HG03460 (cell line): Measurements from ENCODE around the gene SVIL.
"Not testable (repeated sequence)": the region's sequence is repeated elsewhere in the genome, so short reads cannot be mapped to it uniquely, and the experiment has no call there.

Source experiments
- ATAC-seq: cut with Tn5 transposase; IDR thresholded peaks from one replicate; pipeline ENCODE4 v1.9.1; 2021; ENCODE audit not compliant: unreplicated experiment

Gene SVIL

DNA sequence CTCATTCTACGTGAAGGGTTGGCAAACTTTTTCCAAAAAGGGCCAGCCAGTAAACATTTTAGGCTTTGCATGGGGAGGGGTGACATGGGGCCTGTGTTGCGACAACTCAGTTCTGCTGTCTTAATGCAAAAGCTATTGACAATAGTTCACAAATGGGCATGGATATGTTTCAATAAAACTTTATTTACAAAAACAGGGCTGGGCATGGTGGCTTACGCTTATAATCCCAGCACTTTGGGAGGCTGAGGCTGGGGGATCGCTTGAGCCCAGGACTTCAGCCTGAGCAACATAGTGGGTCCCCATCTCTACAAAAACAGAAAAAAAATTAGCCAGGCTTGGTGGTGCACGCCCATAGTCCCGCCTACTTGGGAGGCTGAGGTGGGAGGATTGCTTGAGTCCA lies 141.1 kb downstream of the SVIL start:
- ATAC-seq: no peak

DNA sequence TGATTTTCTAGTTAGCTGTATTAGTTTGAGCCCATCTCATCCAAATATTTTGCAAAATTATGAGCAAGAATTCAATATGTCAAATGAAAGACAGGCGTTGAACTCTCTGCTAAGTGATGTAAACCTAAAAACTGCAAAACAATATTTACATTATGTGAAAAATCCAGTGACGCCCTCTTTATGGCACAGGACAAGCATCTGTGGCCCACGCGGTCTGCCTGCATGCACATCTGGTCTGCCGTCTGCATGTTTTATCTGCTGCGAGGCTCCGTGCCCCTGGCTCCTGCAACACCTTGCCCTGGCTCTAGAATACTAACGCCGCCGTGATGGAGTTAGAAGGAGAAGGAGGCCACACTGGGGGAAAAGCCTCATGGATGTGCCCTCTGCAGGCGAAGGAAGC lies 142.0 kb downstream of the SVIL start:
- ATAC-seq: no peak

DNA sequence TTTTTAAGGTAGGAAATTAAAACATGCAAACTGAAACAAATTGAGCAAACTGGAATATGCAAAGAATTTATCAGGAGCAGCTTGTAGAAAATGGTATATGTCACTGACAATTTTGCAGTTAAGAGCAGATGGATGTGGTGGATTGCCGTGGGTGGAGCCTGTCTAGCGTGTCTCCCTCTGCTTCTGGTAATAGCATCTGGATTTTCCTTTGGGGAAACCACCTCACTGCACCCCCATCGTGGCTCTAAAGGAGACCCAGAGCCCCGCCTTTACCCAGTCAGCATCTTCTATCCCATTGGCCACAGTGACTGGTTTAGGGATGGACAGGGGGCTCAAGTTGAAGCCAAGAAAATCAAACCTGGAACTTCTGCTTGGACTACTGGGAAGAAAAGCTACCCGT lies 142.9 kb downstream of the SVIL start:
- no peak for ATAC-seq

DNA sequence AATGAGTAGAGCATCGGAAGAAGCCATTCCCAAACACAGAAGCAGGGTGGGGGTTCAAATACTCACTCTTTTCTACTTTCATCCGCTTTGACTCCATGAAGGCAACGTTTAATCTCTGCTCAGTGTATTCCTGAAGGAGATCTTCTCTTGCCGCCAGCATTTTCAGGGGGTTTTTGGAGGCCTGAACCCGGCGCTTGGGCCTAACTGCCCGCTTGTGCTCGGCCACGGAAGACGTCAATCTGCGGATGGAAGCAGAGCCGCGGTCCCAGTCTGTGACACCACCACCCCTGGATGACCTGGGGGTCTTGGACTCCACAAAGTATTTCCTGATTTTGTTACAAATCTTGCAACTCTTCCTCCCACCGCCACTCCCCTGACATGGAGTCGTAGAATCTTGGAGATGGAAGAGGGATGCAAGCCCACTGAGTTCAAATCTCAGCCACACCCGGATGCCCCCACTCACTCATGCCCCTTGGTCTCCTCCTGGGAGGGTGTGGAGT lies 143.9 kb downstream of the SVIL start:
- not testable (repeated sequence) for ATAC-seq

DNA sequence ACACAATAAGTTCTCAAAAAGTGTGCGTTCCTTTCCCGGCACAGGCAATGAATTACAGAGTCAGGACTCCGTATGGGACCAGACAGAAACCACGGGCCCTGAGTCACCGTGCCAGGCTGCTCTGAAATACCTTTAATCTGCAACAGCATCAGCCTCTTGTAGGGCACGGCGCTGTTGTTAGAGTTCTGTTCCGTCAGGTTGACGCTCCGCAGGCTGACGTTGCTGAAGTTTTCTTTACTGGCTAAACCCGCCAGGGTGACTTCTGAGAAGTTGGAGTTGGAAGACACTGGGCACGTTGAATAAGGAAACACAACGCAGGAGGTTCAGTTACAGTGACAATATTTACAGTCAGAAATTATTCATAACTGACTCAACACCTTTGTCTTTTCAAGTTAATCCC lies 146.3 kb downstream of the SVIL start:
- not testable (repeated sequence) for ATAC-seq

DNA sequence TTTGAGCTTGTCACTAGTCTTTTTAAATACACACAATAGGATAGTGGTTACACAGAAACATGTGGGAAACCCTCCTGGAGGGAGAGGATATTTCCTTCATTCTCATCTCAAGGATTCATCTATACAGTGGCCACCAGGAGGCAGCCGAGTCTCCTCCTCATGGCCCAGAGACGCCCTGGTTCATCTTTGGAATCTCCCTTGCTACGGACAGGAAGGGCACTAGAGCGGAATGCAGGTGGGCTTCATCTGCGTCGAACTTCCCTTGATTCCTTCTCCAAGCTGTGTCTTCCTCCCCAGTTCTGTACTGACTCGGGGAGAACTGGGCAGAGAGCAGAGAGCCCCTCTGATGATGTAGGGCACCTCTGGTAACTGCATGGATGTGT lies 146.9 kb downstream of the SVIL start:
- ATAC-seq: not testable (repeated sequence)

DNA sequence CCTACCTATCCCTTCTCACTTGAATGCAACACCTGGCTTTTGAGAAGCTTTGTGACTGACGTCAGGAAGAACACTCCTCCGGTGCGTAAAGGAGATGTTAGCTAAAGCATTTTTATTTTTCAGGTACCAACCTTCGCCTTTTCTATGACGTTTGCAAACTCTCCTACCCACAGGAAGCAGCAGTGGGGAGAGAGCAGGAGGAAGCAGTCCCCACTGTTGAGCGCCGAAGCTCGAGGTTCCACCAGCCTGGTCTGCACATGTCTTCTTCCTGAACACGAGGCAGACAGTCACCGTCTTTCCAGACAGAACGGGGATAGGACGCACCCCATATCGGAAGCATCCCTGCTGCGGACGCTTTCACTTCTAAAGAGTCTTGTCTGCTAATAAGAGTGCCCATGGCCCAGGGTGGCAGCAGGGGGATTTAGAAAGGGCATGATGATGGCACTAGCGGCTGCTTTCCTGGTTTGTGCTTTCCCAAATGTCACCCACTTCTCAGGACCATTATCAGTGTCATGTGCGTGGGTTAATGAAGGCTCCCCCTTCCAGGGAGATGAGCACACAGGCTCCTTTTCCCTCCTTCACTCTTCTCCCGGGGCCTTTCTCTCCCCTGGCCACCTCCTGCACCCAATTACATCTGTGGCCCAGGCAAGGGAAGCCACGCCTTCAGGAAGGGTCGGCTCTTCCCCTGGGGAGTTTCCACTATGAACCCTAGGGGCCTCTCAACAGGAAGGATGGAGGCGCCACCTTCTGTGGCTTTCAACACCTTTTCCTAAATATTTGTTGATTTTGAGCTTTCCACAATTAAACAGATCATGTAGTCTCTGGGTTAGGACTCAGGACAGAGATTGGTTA lies 147.5 kb downstream of the SVIL start:
- not testable (repeated sequence) for ATAC-seq

DNA sequence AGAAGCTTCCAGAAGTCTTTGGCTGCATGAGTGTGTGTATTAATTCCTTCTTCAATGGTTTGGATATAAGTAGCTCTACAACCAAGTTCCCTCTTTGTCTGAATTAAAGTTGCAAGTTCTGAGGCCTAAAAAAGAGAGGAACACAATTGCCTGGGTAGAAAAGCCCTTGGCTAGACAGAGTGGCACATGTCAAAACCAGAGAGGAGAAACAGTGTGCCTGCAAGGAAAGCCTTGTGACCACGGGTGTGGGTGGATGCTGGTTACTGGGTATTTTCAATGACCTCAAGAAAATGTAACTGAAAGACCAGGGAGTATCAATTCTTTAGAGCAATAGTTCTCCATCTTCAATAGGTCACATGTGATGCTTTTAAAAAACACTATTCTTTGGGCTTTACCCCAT lies 148.3 kb downstream of the SVIL start:
- no peak for ATAC-seq

DNA sequence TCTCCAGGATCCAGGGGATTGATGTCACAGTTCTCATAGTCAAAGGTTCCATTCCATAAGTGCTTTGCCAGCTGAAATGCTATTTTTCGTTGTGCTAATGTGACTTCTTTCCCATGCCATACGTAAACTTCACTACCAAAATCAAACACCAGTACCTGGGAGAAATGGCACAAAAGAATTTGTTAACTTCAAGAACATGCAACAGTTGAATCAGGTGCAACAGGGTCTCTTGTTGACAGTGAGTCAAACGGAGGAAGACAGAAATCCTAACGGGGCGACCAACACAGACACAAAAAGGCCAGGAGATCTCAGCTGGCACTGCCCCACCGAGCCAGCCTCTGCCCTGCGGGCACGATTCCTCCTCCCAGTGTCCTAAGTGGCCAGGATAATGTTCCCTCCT lies 150.1 kb downstream of the SVIL start:
- ATAC-seq: not testable (repeated sequence)

DNA sequence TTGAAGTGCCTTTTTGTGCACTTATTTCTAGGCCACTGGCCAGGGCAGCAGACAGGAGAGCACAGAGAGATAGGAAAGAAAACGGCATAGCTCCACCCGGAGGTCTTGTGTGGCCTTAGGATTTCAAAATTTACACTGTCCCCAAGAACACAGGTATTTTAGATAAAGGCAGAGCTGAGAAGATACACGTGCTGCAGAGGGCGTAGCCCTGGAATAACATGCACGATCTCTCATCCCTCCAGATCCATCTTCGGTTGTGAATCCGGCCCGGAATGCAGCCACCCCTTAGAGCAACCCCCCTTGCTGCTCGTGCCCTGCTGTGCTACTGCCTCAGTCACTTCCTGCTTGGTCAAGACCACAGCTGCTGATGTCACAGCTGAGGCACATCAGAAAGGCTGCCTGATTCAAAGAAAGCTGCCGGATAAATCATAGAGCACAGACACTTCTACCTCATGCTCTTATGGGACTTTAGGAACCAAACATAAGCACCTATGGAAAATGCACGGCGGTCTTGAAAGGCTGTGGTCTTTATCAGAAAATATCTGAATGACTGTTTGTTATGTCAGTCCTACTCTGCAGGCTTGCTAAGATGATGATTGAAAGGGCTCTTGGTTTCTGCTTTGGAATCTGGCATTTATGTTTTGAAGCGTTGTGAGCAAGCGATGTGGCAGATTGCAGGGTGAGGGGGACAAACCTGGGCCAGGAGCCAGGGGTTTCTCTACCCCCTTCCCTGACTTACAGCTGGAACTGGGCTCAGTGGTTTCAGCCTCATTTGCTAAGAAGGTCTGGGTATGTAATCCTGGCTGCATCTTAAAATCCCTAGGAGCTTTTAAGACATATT lies 152.0 kb downstream of the SVIL start:
- peak; percentile 54 for ATAC-seq

DNA sequence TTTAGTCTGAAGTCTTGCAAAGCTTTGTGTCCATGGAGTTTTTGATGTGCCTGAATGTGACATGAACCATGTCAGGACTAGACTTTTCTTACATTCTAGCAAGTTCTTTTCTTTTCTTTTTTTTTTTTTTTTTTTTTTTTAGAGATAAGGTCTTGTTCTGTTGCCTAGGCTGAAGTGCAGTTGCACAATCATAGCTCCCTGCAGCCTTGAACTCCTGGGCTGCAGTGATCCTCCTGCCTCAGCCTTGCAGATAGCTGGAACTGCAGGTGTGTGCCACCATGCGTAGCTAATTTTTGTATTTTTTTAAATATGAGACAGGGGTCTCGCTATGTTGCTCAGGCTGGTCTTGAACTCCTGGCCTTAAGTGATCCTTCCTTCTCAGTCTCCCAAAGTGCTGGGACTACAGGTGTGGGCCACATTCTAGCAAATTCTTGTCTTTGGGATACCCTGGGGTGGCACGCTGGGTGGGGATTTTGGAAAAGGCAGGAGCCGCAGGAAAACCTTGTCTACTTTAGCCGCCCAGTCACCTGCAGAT lies 152.8 kb downstream of the SVIL start:
- no peak for ATAC-seq

DNA sequence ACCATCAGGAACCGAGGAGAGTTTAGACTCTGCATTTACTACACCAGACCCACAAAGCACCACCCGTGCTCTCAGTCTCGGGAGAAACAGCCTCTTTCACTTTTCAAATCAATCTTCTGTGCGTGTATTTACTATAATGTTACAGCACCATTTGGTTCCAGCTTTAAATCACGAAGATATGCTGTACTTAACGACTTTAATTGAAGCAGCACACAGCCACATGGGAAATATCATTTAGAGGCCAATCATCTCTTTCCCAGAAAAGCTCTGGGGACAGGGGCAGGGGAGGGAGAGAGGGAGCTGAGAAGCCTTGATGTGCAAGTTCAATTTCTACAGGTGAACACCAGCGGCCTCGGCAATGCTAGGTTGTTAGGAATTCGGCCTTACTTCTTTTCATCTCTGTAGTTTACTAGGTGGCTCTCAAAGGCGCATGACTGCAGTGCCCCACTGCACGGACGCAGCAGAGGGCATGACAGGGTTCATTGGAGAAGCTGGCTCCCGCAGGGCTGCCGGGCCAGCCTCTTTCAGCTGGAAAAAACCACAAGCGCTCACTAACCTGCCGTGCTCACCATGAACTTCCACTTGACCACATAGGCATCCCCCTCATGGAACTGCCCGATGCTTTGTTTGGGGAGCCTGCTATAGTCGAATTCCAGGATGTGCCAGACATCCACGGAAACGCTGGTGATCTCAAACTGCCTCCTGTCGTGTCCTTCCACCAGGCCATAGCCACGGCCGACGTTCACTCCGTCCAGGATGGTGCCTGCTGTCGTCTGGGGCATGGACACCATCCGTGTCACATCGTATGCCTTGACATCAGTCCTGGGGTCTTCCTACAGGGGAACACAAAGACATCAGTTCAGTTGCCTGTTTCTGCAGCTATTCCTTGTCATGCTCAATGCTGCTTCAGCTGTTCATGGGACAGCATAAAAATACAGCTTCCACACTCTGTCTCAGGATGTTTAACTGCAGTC lies 154.5 kb downstream of the SVIL start:
- no peak for ATAC-seq

DNA sequence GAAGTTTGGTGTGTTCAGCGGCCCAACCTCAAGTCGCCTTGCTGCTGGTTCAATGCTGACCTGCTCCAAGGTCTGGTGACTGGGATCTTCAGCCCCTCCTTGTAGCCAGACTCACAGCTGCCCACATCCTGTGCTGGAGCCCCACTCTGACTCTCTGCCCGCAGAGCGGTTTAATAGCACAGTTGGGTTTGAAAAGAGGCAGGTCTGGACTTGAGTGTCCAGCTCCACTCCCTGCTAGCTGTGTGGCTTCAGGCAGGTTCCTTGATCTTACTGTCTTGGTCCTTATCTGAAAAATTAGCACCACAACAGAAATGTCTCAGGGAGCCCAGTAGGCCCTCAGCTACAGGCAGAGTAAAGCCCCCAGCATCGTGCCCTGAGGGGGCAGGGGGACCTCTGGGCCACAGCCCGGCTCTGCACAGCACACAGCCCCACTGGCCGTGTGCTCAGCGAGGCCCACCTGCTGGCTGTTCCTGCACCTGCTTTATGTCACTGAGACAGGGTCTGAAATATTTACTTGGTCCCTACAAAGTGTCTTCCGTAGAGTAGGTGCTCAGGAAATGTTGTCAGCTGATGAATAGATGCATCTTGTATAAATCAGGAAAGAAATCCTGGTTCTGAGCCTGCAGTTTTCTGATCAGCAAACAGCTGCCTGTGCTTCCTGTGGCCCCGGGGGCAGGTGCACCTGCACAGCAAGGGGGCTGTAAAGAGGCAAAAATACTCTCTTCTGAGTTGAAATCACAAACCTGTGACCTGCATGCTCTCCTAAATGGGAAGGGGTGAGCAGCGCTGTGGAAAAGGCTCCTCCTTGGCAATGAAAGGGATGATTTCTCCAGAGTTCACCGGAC lies 155.5 kb downstream of the SVIL start:
- no peak for ATAC-seq

DNA sequence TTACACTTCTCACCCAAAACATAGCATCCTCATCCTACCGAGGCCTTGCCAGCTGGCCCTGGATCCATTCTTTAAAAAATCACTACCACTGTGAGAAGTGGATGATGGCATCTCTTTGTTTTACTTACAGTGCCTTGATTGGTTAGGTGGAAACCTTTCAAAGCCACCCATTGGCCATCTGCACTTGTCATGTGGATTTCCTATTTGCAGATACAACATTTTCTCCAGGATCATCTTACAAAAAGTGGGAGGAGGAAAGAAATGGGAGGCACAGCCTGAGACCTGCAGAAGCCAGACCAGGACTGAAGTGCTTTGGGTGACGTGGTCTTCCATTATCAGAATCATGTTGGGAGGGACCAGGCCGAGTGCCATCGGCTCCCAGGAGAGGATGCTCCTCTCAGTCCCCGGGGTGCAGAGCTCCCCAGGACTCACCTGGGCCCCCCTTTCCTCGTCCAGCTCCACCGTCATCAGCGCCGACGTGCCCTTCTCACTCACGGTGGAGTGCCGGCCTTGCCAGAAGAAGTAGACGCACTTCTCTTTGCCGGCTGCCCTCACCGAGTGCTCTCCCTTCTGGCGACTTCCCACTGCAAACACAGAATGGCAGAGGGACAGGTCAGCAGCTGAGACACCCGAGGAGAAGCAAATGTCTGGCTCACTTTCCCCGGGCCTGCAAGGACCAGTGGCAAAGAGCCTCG lies 161.2 kb downstream of the SVIL start:
- no peak for ATAC-seq

DNA sequence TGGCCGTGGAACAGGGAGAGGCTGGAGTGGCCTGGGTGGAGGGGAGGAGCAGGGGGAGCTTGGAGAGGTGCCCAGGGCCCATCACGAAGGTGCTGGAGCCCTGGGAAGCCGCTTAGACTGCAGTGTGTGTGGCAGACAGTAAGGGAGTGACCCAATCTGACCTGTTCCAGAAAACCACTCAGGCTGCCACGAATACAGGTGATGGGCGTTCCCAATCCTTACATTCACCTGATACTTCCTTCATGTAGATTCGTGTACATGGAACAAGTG lies 161.7 kb downstream of the SVIL start:
- no peak for ATAC-seq

DNA sequence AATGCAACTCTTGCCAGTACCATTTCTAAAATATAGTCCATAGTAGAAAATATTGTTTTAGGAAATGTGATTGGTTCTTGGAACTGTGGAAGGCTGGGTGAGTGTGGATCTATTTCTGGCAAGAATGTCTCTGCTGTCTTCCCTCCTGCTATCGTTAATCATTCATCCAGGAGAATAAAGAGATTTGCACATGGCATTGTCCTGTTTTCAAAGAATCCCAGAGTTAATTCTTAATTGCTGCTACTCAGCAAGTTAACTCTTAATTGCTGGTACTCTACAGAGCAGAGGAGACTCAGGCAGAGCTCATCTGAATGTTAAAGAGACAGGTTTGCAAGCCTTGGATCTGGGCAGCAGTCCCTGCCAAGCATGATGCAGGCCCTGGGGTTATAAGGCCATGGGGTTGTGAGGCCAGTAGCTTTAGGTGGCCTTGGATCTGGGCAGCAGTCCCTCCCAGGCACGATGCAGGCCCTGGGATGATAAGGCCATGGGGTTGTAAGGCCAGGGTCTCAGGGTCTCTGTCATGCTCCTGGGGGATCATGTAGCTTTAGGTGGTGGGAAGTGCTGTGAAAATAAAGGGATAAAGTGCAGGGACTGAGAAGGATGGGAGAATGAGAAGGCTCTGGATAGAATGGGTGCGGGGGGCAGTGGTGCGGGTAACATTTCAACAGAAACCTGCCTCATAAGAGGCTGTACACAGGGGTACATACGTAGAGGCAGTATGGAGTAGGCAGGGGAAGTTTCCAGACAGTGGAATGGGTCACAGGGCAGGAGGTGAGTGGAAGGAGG lies 162.3 kb downstream of the SVIL start:
- ATAC-seq: no peak

DNA sequence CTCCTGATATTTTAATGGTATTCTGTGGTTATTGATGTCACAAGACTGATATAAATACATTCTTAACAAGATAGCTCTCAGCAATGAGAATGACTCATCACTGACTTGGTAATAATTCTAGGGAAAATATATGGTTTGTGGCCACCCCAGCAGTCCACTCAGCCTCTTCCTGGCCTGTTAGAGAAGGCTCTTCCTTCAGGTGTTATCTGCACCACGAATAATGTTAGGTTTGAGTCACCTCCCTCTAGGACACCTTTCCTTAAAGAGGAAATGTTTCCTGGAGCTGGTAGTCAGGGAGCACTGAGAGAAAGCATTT lies 163.3 kb downstream of the SVIL start:
- ATAC-seq: no peak

DNA sequence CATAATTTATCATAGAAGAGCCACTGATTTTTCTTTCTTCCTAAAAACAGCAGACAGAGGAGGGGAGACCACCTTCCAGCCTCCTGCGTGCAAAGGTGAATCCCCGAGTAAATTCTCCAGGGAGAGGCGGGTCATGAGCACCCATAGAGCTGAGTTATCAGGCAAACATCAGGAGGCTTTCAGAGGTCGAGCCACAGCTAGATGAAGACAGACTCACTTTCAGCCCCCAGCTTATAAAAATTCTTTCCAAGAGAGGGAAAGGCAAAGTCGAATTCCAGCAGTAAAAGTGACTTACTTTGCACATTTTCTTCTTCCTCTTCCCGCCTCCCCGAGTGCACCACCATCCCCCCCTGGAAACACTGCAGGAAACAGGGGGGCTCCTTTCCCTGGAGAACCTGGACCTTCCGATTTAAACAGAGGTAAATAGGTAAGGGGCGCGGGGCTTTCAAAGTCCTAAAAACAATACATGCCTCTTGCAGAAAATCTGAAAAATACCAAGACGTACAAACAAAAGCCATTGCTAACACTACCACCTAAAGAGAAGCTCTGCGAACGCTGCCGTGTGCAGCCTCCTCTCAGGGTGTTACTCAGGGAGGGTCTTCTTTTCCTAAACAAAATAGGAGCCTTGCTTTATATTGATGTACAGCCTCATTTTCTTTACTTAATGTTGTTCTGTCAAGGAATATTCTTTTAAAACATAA lies 163.8 kb downstream of the SVIL start:
- no peak for ATAC-seq
